ENCODE measurements around the gene HACL1.

HACL1 gene

GRCh38 chr3:15514663-15515340, 86.6 kb downstream of the HACL1 start:
- no peaks in the 10 kb centered on the region for H3K4me1 ChIP-seq (ENCODE audit: insufficient read depth, low read length)

GRCh38 chr3:15513810-15514662, 87.3 kb downstream of the HACL1 start:
- no peaks in the 10 kb centered on the region for H3K36me3 ChIP-seq (ENCODE audit: insufficient read depth, low read length)
- H3K9ac ChIP-seq (ENCODE audit: low read depth, low read length): no peak overlapping the region
- no peaks in the 10 kb centered on the region for H3K9me3 ChIP-seq (ENCODE audit: control insufficient read depth, insufficient read depth, low read length)
- no peaks in the 10 kb centered on the region for H3K4me1 ChIP-seq (ENCODE audit: insufficient read depth, low read length)

More at GRCh38 chr3:15514663-15515340, 86.6 kb downstream of the HACL1 start:
- Histone ChIP-seq H3K9ac (ENCODE audit: low read depth, low read length) (no peak overlapping the region), H3K36me3 (ENCODE audit: insufficient read depth, low read length) (no peaks in the 10 kb centered on the region), H3K9me3 (ENCODE audit: control insufficient read depth, insufficient read depth, low read length) (no peaks in the 10 kb centered on the region)

GRCh38 chr3:15513116-15513515, 88.3 kb downstream of the HACL1 start:
- H3K4me1 ChIP-seq (ENCODE audit: insufficient read depth, low read length): no peaks in the 10 kb centered on the region
- no peaks in the 10 kb centered on the region for H3K36me3 ChIP-seq (ENCODE audit: insufficient read depth, low read length)
- no peaks in the 10 kb centered on the region for H3K9me3 ChIP-seq (ENCODE audit: control insufficient read depth, insufficient read depth, low read length)
- no peak overlapping the region for H3K9ac ChIP-seq (ENCODE audit: low read depth, low read length)

- Histone ChIP-seq H3K4me1 (ENCODE audit: insufficient read depth, low read length) (no peaks in the 10 kb centered on the region), H3K36me3 (ENCODE audit: insufficient read depth, low read length) (no peaks in the 10 kb centered on the region), H3K9me3 (ENCODE audit: control insufficient read depth, insufficient read depth, low read length) (no peaks in the 10 kb centered on the region), H3K9ac (ENCODE audit: low read depth, low read length) (no peak overlapping the region)
Observed at GRCh38 chr3:15512166-15512565, 89.2 kb downstream of the HACL1 start.

GRCh38 chr3:15511156-15511555, 90.2 kb downstream of the HACL1 start:
- no peaks in the 10 kb centered on the region for H3K4me1 ChIP-seq (ENCODE audit: insufficient read depth, low read length)
- no peaks in the 10 kb centered on the region for H3K36me3 ChIP-seq (ENCODE audit: insufficient read depth, low read length)
- H3K9me3 ChIP-seq (ENCODE audit: control insufficient read depth, insufficient read depth, low read length): no peaks in the 10 kb centered on the region
- no peak overlapping the region for H3K9ac ChIP-seq (ENCODE audit: low read depth, low read length)
